Thyroid gland (tissue), 4 donors: ENCODE measurements around the gene CDC14B.

Source experiments
- POLR2A ChIP-seq, 2 donors: fragments of 450-650 bp; IDR thresholded peaks; one replicate each; pipeline ENCODE4 v1.6.1; 2017; ENCODE audit warnings: antibody characterized with exemption in 2 of 2, mild to moderate bottlenecking in 2 of 2, moderate library complexity in 1 of 2
- TF ChIP-seq, protein P1 (sequence below), 6 experiments: fragments of 200-600 bp in 3 of 6; fragments of 450-650 bp in 3 of 6; sonication (generic) in 3 of 6; IDR thresholded peaks; one replicate each; pipeline ENCODE4 v1.5.1; 2016 to 2019; ENCODE audit warnings: antibody characterized with exemption in 6 of 6, mild to moderate bottlenecking in 2 of 6, inconsistent platforms in 1 of 6, moderate library complexity in 1 of 6

- TF ChIP-seq, protein P1, sequence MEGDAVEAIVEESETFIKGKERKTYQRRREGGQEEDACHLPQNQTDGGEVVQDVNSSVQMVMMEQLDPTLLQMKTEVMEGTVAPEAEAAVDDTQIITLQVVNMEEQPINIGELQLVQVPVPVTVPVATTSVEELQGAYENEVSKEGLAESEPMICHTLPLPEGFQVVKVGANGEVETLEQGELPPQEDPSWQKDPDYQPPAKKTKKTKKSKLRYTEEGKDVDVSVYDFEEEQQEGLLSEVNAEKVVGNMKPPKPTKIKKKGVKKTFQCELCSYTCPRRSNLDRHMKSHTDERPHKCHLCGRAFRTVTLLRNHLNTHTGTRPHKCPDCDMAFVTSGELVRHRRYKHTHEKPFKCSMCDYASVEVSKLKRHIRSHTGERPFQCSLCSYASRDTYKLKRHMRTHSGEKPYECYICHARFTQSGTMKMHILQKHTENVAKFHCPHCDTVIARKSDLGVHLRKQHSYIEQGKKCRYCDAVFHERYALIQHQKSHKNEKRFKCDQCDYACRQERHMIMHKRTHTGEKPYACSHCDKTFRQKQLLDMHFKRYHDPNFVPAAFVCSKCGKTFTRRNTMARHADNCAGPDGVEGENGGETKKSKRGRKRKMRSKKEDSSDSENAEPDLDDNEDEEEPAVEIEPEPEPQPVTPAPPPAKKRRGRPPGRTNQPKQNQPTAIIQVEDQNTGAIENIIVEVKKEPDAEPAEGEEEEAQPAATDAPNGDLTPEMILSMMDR (IDR thresholded peaks at IDR 0.05) = no peak
- TF ChIP-seq POLR2A (IDR thresholded peaks at IDR 0.05) = no peak
Measured at GRCh38 chr9:96483733-96484390, 135.8 kb downstream of the CDC14B start.
